ENCODE results near the gene SERPINE3. TPM values are rescaled to one million over a fixed set of nuclear protein-coding genes. Genes with fewer than 3 reads are reported as not detected.

SERPINE3 gene
- not detected in 2 replicates for total RNA-seq

DNA sequence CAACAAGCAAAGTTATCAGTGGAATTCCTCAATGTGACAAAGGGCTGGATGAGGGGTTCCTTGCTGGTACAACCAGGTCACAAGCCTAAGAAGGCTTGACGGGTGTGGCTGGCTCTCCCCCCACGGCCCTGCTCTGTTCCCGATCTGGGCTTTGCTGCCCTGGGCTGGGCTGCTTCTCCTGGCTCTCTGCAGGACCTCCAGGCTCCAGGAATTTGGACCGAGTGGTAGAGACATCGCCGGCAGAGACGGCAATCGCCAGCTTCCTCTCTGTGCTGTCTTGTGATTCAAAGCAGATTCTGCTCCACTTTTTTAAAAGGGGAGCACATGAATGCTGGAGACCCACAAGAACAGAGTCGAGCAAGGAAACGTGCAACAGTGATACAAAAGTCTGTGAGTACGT lies at the start of gene SERPINE3:
Gene SERPINE3, plus strand, starts transcription at position 338 of the 400 bp plus-strand sequence. CDS start 1,401 bp downstream, outside the sequence.

Other genes starting within 250 kb of the SERPINE3 start
- gene C13orf42, start 228.4 kb upstream of the SERPINE3 start, total RNA-seq: not detected in 2 replicates
- 1.4 and 2.2 TPM in 2 replicates for gene FAM124A, start 117.3 kb upstream of the SERPINE3 start, total RNA-seq
- gene INTS6, start 113.3 kb downstream of the SERPINE3 start, total RNA-seq: 64.5 and 81.9 TPM in 2 replicates
- 14.2 and 16.2 TPM in 2 replicates for gene WDFY2, start 244.8 kb downstream of the SERPINE3 start, total RNA-seq